ENCODE results near the gene PRKCH.
"Not testable (repeated sequence)": the region's sequence is repeated elsewhere in the genome, so short reads cannot be mapped to it uniquely, and the experiment has no call there.

Gene PRKCH

GRCh38 chr14:61451491-61451890 is 130.1 kb downstream of the PRKCH start:
- no peak for DNase-seq (ENCODE audit: extremely low read depth in 1 of 2, low read depth in 1 of 2)

GRCh38 chr14:61451891-61452400 is 130.6 kb downstream of the PRKCH start:
- DNase-seq (ENCODE audit: extremely low read depth in 1 of 2, low read depth in 1 of 2): no peak

GRCh38 chr14:61452452-61452851 is 131.1 kb downstream of the PRKCH start:
- no peak for DNase-seq (ENCODE audit: extremely low read depth in 1 of 2, low read depth in 1 of 2)

- DNase-seq (ENCODE audit: extremely low read depth in 1 of 2, low read depth in 1 of 2): no peak
These were observed 131.9 kb downstream of the PRKCH start for GRCh38 chr14:61453103-61453767.

GRCh38 chr14:61454545-61454944 is 133.2 kb downstream of the PRKCH start:
- DNase-seq (ENCODE audit: extremely low read depth in 1 of 2, low read depth in 1 of 2): no peak

GRCh38 chr14:61455351-61455750 is 134.0 kb downstream of the PRKCH start:
- no peak for DNase-seq (ENCODE audit: extremely low read depth in 1 of 2, low read depth in 1 of 2)

GRCh38 chr14:61456720-61457119 is 135.3 kb downstream of the PRKCH start:
- peak; percentile 70 to 72 for DNase-seq (ENCODE audit: extremely low read depth in 1 of 2, low read depth in 1 of 2)

- DNase-seq (ENCODE audit: extremely low read depth in 1 of 2, low read depth in 1 of 2): no peak
These were observed 137.4 kb downstream of the PRKCH start for GRCh38 chr14:61458766-61459165.

- no peak for DNase-seq (ENCODE audit: extremely low read depth in 1 of 2, low read depth in 1 of 2)
These were observed 137.8 kb downstream of the PRKCH start for GRCh38 chr14:61459229-61459628.

GRCh38 chr14:61460063-61460462 is 138.7 kb downstream of the PRKCH start:
- DNase-seq (ENCODE audit: extremely low read depth in 1 of 2, low read depth in 1 of 2): no peak

GRCh38 chr14:61460718-61461611 is 139.6 kb downstream of the PRKCH start:
- DNase-seq (ENCODE audit: extremely low read depth in 1 of 2, low read depth in 1 of 2): no peak

- no peak for DNase-seq (ENCODE audit: extremely low read depth in 1 of 2, low read depth in 1 of 2)
These were observed 140.5 kb downstream of the PRKCH start for GRCh38 chr14:61461808-61462275.

- DNase-seq (ENCODE audit: extremely low read depth in 1 of 2, low read depth in 1 of 2): no peak
These were observed 141.3 kb downstream of the PRKCH start for GRCh38 chr14:61462566-61463193.

GRCh38 chr14:61463664-61464285 is 142.4 kb downstream of the PRKCH start:
- no peak for DNase-seq (ENCODE audit: extremely low read depth in 1 of 2, low read depth in 1 of 2)

GRCh38 chr14:61464539-61465320 is 143.4 kb downstream of the PRKCH start:
- DNase-seq (ENCODE audit: extremely low read depth in 1 of 2, low read depth in 1 of 2): not testable (repeated sequence)

- DNase-seq (ENCODE audit: extremely low read depth in 1 of 2, low read depth in 1 of 2): no peak
These were observed 145.0 kb downstream of the PRKCH start for GRCh38 chr14:61466249-61466904.

- DNase-seq (ENCODE audit: extremely low read depth in 1 of 2, low read depth in 1 of 2): no peak
These were observed 145.5 kb downstream of the PRKCH start for GRCh38 chr14:61466905-61467280.

- DNase-seq (ENCODE audit: extremely low read depth in 1 of 2, low read depth in 1 of 2): no peak
These were observed 145.9 kb downstream of the PRKCH start for GRCh38 chr14:61467296-61467695.

- DNase-seq (ENCODE audit: extremely low read depth in 1 of 2, low read depth in 1 of 2): no peak
These were observed 146.9 kb downstream of the PRKCH start for GRCh38 chr14:61468063-61468825.
